ENCODE measurements around the gene MYOM1.

Gene MYOM1

GRCh38 chr18:3209859-3210569 lies 9.8 kb downstream of the MYOM1 start:
- no peak overlapping the region for H3K4me2 ChIP-seq (ENCODE audit: low read length)

DNA sequence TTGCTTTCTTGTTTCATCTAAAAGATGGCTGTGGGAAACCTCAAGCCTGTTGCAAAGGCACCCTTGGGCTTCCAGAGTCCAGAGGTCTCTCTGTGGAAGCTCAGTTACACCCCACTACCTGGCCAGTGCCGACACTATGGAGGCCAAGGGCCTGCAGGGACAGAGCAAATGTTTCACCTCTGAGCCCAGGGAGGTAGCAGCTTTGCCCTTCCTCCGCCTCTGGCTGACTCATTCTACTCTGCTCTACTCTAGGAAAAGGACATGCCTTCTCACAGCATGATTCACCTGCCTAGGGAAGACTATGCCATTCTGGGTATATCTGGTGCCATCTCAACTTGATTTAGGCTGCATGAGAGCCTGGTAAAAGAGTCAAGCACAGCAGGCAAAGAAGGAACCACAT lies 12.2 kb downstream of the MYOM1 start:
- Histone ChIP-seq H3K4me3 (ENCODE audit: low read length) (no peak overlapping the region), H3K36me3 (ENCODE audit: control insufficient read depth, low read length) (no peaks in the 10 kb centered on the region), H3K27ac (ENCODE audit: low read depth, low read length) (no peak overlapping the region), H3K27me3 (ENCODE audit: control insufficient read depth, low read length) (no peaks in the 10 kb centered on the region), H4K20me1 (ENCODE audit: control insufficient read depth, insufficient read depth, low read depth, low read length) (no peaks in the 10 kb centered on the region), H3K9me3 (ENCODE audit: control insufficient read depth, insufficient read depth, low read length) (peaks cover 16% of the 10 kb centered on the region; the same call in 1 of the 2 replicates), H3K4me2 (ENCODE audit: low read length) (no peak overlapping the region), H3F3A (ENCODE audit: control insufficient read depth, insufficient read depth) (no peaks in the 10 kb centered on the region), H3K79me2 (ENCODE audit: control insufficient read depth, low read length) (no peaks in the 10 kb centered on the region), H3K9me2 (replicated peaks; ENCODE audit: control insufficient read depth, low read length) (no peaks in the 10 kb centered on the region), H3K4me1 (ENCODE audit: control insufficient read depth, low read length) (peaks cover 5% of the 10 kb centered on the region)
- TF ChIP-seq, protein P1, sequence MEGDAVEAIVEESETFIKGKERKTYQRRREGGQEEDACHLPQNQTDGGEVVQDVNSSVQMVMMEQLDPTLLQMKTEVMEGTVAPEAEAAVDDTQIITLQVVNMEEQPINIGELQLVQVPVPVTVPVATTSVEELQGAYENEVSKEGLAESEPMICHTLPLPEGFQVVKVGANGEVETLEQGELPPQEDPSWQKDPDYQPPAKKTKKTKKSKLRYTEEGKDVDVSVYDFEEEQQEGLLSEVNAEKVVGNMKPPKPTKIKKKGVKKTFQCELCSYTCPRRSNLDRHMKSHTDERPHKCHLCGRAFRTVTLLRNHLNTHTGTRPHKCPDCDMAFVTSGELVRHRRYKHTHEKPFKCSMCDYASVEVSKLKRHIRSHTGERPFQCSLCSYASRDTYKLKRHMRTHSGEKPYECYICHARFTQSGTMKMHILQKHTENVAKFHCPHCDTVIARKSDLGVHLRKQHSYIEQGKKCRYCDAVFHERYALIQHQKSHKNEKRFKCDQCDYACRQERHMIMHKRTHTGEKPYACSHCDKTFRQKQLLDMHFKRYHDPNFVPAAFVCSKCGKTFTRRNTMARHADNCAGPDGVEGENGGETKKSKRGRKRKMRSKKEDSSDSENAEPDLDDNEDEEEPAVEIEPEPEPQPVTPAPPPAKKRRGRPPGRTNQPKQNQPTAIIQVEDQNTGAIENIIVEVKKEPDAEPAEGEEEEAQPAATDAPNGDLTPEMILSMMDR (IDR thresholded peaks at IDR 0.05; ENCODE audit: low read depth, low read length, poor library complexity, severe bottlenecking) = no peak
- no peak for TF ChIP-seq EZH2phosphoT487 (IDR thresholded peaks at IDR 0.05; ENCODE audit: borderline replicate concordance, low read length)

More at GRCh38 chr18:3209859-3210569, 9.8 kb downstream of the MYOM1 start:
- H3K27me3 ChIP-seq (ENCODE audit: control insufficient read depth, low read length) = no peaks in the 10 kb centered on the region
- H3K36me3 ChIP-seq (ENCODE audit: control insufficient read depth, low read length) = no peaks in the 10 kb centered on the region
- no peaks in the 10 kb centered on the region for H4K20me1 ChIP-seq (ENCODE audit: control insufficient read depth, insufficient read depth, low read depth, low read length)
- no peak for TF ChIP-seq EZH2phosphoT487 (IDR thresholded peaks at IDR 0.05; ENCODE audit: borderline replicate concordance, low read length)
- TF ChIP-seq, protein P1 (IDR thresholded peaks at IDR 0.05; ENCODE audit: low read depth, low read length, poor library complexity, severe bottlenecking) = no peak
- peaks cover 7% of the 10 kb centered on the region; the same call in 1 of the 2 replicates for H3K9me3 ChIP-seq (ENCODE audit: control insufficient read depth, insufficient read depth, low read length)
- no peaks in the 10 kb centered on the region for H3F3A ChIP-seq (ENCODE audit: control insufficient read depth, insufficient read depth)
- no peaks in the 10 kb centered on the region for H3K9me2 ChIP-seq (replicated peaks; ENCODE audit: control insufficient read depth, low read length)
- no peaks in the 10 kb centered on the region for H3K79me2 ChIP-seq (ENCODE audit: control insufficient read depth, low read length)
- no peak overlapping the region for H3K27ac ChIP-seq (ENCODE audit: low read depth, low read length)
- no peak overlapping the region for H3K4me3 ChIP-seq (ENCODE audit: low read length)
- peaks cover 17% of the 10 kb centered on the region for H3K4me1 ChIP-seq (ENCODE audit: control insufficient read depth, low read length)

- H3K4me1 ChIP-seq (ENCODE audit: control insufficient read depth, low read length) = no peaks in the 10 kb centered on the region
- H3F3A ChIP-seq (ENCODE audit: control insufficient read depth, insufficient read depth) = no peaks in the 10 kb centered on the region
- no peak overlapping the region for H3K27ac ChIP-seq (ENCODE audit: low read depth, low read length)
- no peak overlapping the region for H3K4me2 ChIP-seq (ENCODE audit: low read length)
- TF ChIP-seq, protein P1 (IDR thresholded peaks at IDR 0.05; ENCODE audit: low read depth, low read length, poor library complexity, severe bottlenecking) = no peak
- TF ChIP-seq EZH2phosphoT487 (IDR thresholded peaks at IDR 0.05; ENCODE audit: borderline replicate concordance, low read length) = no peak
- H3K4me3 ChIP-seq (ENCODE audit: low read length) = no peak overlapping the region
- H3K79me2 ChIP-seq (ENCODE audit: control insufficient read depth, low read length) = no peaks in the 10 kb centered on the region
- no peaks in the 10 kb centered on the region for H4K20me1 ChIP-seq (ENCODE audit: control insufficient read depth, insufficient read depth, low read depth, low read length)
- H3K9me2 ChIP-seq (replicated peaks; ENCODE audit: control insufficient read depth, low read length) = no peaks in the 10 kb centered on the region
- H3K9me3 ChIP-seq (ENCODE audit: control insufficient read depth, insufficient read depth, low read length) = peaks cover 16% of the 10 kb centered on the region; the same call in 1 of the 2 replicates
- no peaks in the 10 kb centered on the region for H3K27me3 ChIP-seq (ENCODE audit: control insufficient read depth, low read length)
- H3K36me3 ChIP-seq (ENCODE audit: control insufficient read depth, low read length) = no peaks in the 10 kb centered on the region
These were observed 14.5 kb downstream of the MYOM1 start for GRCh38 chr18:3205239-3205638.

Measured in DOHH2 (cell line).